Measurements from ENCODE around the gene CAPN2. TPM values are rescaled to one million over a fixed set of nuclear protein-coding genes. Genes with fewer than 3 reads are reported as not detected.
"Not testable (repeated sequence)": the region's sequence is repeated elsewhere in the genome, so short reads cannot be mapped to it uniquely, and the experiment has no call there.

Gene CAPN2
- total RNA-seq, 1 experiment from 2014 or later, result 75.9 TPM

DNA sequence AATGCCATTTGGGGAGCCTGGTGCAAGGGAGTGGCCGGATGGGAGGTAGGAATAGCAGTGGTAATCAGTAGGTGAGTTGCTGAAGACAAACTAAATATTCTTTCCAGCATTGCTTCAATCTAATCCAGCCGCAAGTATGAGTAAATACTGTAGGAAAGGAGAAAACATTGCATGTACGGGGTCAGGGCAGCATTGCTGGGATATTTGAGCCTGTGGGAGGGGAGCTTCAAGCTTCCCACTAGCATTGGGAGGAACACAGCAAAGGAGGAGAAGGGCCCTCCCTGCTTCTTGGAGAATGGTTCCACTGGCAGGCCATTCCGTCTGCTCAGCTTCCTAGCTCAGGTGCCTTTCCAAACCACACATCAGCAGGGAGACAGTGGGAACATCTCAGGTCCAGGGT is 15.2 kb downstream of the CAPN2 start:
- in situ Hi-C loops (cut with HindIII; ENCODE audit: low pct_unique_long_range_greater_than_20kb, low sequenced_read_pairs), result no loop called here
- DNase-seq (ENCODE audit: low read depth, low spot score), result no peak

GRCh38 chr1:223729906-223730305 is 17.6 kb downstream of the CAPN2 start:
- DNase-seq (ENCODE audit: low read depth, low spot score), result no peak
- in situ Hi-C loops (cut with HindIII; ENCODE audit: low pct_unique_long_range_greater_than_20kb, low sequenced_read_pairs), result no loop called here

DNA sequence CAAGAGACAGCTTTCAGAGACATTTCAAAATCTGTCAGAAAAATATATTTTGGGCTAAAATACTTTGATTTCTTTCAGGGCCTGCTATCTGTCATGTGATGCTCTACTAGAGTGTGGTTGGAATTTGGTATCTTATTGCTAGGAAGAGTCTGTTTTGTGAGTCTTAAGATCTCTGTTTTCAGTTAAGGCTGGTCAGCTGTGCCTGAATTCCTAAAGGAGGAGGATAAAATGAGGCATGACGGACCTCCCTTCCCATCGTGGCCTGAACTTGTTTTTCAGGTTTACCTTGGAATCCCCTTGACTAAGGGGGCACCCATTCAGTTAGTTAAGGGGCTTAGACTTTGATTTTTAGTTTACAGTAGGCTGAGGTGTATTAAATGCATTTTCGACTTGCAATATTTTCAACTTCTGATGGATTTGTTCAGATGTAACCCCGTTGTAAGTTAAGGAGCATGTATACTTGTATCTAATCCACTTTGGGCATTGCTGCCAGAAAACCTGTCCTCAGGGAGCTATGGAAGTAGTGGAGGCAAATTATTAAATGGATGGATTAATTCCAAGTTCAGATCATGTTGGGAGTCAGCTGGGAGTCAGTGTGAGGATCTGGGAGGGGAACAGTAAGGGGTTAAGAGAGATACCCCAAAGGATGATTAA is 18.3 kb downstream of the CAPN2 start:
- in situ Hi-C loops (cut with HindIII; ENCODE audit: low pct_unique_long_range_greater_than_20kb, low sequenced_read_pairs), result no loop called here
- no peak for DNase-seq (ENCODE audit: low read depth, low spot score)

DNA sequence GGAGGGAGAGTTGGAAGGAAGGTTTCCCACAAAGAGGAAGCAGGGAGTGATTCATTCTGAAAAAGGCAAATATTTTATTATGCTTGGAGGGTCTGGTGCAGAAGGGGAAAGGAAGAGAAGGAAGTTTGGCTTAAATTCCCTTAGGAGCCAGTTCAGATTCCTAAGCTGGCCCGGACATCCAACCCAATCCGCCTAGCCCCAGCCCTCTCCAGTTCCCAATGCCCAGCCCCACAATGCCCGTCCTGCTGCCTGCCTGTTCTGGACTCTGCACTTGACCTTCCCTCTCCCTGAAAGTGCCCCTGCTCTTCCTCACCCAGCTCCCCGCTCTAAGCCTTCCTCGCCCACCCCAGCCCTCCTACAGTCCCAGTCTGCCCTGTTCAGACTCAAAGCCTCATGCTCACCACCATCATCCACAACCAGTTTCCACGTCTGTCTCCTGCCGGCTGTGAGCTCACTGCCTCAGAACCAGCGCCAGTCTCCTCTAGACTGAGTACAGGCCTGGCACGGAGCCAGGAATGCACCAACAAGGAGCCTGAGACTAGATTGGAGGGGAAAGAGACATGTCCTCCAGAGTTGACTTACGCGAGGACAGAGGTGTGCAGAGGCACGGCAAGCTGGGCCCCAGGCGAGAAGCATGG is 18.9 kb downstream of the CAPN2 start:
- in situ Hi-C loops (cut with HindIII; ENCODE audit: low pct_unique_long_range_greater_than_20kb, low sequenced_read_pairs), result no loop called here
- DNase-seq (ENCODE audit: low read depth, low spot score), result no peak

- DNase-seq (ENCODE audit: low read depth, low spot score), result no peak
- in situ Hi-C loops (cut with HindIII; ENCODE audit: low pct_unique_long_range_greater_than_20kb, low sequenced_read_pairs), result no loop called here
These were observed 20.9 kb downstream of the CAPN2 start for GRCh38 chr1:223732993-223733798.

GRCh38 chr1:223733898-223734852 is 21.8 kb downstream of the CAPN2 start:
- no peak for DNase-seq (ENCODE audit: low read depth, low spot score)
- in situ Hi-C loops (cut with HindIII; ENCODE audit: low pct_unique_long_range_greater_than_20kb, low sequenced_read_pairs), result no loop called here

GRCh38 chr1:223736638-223737037 is 24.3 kb downstream of the CAPN2 start:
- DNase-seq (ENCODE audit: low read depth, low spot score); in situ Hi-C loops (cut with HindIII; ENCODE audit: low pct_unique_long_range_greater_than_20kb, low sequenced_read_pairs): not testable (repeated sequence)

GRCh38 chr1:223737342-223737741 is 25.0 kb downstream of the CAPN2 start:
- in situ Hi-C loops (cut with HindIII; ENCODE audit: low pct_unique_long_range_greater_than_20kb, low sequenced_read_pairs), result no loop called here
- no peak for DNase-seq (ENCODE audit: low read depth, low spot score)

- no peak for DNase-seq (ENCODE audit: low read depth, low spot score)
- in situ Hi-C loops (cut with HindIII; ENCODE audit: low pct_unique_long_range_greater_than_20kb, low sequenced_read_pairs), result no loop called here
These were observed 26.4 kb downstream of the CAPN2 start for GRCh38 chr1:223738465-223739365.

DNA sequence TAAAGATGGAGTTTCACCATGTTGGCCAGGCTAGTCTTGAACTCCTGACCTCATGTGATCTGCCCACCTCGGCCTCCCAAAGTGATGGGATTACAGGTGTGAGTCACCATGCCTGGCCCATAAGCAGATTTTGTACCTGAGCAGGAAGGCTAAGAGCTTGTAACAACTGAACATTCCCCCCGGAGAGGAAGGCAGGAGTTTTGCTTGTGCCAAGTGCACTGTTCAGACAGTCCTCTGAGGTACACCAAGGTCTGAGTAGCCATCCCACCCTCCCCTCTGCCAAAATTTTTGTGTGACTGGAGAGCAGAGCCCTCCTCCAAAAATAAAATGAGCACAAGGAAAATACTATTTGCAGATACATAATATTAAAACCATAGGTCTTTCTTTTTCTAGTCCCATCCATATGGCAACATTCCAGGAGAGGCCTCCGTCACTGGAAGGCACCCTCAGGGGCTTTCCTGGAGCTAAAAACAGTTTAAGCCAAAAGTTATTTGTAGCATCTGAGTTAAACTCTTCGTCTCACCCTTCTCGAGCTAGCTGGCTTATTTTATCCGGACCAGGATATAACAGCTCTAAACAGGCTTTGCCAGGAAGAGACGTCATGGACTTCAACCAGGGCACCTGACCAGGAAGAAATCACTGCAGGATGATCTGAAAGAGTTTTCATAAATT is 27.2 kb downstream of the CAPN2 start:
- no peak for DNase-seq (ENCODE audit: low read depth, low spot score)
- in situ Hi-C loops (cut with HindIII; ENCODE audit: low pct_unique_long_range_greater_than_20kb, low sequenced_read_pairs), result no loop called here

DNA sequence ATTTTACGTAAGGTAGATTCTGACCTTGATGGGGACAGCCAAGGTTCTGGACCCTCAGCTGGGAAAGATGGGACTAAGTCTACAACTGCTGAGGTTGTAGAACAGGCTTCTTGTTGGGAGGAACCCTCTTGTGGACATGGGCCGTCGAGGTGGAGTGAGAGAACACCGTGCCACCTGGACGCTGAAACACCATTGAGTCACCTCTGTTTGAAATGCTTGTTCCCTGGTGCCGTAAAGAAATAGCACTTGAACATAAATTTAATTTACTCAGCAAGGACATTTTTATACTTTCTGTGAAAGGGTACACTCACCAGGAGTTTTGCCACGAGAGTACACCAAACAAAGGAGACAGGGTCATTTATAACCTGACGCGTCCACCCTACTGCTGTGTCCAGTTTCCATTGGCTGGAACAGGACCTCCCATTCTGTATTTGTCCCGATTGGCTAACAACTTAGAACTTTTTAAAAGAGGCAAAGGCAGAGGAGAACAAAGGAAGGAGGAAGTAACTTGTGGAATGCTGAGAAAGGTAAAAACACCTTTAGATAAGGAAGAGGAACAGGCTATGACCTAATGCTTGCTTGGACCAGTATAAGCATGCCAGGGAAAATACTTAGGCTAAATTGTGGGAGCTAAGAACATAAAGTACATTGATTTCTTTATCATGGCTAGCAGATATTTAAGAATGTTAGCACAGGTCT is 27.8 kb downstream of the CAPN2 start:
- in situ Hi-C loops (cut with HindIII; ENCODE audit: low pct_unique_long_range_greater_than_20kb, low sequenced_read_pairs); DNase-seq (ENCODE audit: low read depth, low spot score): not testable (repeated sequence)

DNA sequence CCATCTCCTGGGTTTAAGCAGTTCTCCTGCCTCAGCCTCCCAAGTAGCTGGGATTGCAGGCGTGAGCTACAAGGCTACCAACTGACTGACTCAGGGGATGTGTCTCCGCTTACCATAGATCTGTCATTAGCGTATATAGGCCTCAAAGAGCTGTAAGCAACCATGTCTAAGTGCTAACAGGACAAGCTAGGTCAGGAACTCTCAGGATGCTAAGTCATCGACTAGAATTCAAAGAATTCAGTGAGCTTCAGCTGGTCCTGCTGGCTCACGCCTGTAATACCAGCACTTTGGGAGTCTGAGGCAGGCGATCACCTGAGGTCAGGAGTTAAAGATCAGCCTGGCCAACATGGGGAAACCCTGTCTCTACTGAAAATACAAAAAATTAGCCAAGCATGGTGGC is 29.5 kb downstream of the CAPN2 start:
- in situ Hi-C loops (cut with HindIII; ENCODE audit: low pct_unique_long_range_greater_than_20kb, low sequenced_read_pairs), result no loop called here

DNA sequence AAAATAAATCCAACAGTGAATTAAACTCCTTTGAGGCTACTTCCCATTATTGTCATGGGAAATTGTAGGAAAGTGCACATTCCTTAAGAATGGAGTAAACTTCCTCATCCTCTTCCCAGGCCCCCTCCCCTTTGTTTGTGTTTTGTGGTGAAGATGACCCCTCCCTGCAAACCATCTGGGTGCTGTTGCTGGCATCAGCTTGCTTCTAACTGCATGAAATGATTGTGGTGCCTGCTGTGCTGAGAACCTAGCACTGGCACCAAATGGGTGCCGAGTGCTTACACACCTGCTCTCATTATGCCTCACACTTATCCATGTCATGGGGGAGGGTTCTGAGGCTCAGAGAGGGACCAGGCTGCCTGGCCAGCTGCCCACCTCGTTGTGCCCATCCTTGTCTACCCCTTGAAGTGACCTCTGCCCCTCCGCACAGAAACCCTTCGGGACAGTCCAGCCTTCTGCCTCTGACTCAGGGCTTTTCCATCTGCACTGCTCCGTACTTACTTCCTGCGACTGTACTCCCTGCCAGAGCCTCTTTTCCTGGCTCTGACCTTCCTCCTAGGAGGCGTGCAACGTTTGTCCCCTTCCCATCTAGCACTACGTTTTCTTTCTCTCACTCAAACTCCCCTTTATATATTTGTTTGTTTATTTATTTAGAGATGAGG is 30.6 kb downstream of the CAPN2 start:
- in situ Hi-C loops (cut with HindIII; ENCODE audit: low pct_unique_long_range_greater_than_20kb, low sequenced_read_pairs), result no loop called here
- no peak for DNase-seq (ENCODE audit: low read depth, low spot score)

More for the DNA sequence above, 29.5 kb downstream of the CAPN2 start:
- no peak for DNase-seq (ENCODE audit: low read depth, low spot score)

DNA sequence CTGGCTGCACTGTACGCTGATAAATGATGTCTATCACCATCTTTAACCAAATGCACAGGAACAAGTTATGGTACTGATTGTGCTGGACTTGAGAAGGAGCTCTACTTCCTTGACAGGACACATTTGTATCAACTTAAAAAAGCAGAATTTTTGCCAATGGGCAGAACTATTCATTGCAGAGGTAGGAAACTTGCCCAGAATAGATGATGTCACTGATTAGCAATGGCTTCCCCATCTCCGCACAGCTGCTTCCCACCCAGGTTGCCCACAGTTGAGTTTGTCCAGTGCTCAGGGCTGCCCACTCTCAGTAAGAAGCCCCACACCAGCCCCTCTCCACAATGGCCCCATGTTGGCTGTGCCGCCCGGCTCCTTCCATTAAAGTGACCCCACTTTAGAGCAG is 33.4 kb downstream of the CAPN2 start:
- in situ Hi-C loops (cut with HindIII; ENCODE audit: low pct_unique_long_range_greater_than_20kb, low sequenced_read_pairs), result no loop called here
- DNase-seq (ENCODE audit: low read depth, low spot score), result no peak

DNA sequence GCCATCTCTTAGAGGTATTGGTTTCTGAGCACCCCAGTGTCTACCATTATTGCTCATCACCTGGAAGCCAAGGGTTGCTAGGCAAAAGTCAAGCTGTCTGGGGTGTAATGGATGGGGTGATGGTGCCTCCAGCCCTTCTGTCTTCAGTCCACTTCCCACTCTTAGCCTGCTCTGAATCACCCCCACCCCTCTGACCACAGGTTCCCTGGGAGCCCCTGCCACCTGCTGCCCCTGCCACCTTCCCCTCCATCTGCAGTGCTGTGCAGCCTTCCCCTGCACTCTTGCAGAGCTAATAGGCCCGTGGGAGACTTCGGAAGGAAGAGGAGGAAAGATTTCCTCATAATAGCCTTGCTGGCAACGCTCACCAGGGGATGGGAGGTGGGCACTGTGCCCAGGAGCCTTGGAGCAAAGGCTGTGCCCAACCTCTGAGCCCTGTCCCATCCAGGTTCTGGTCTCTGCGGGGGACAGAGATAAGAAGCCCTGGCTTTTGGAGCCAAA is 35.5 kb downstream of the CAPN2 start:
- in situ Hi-C loops (cut with HindIII; ENCODE audit: low pct_unique_long_range_greater_than_20kb, low sequenced_read_pairs), result no loop called here
- DNase-seq (ENCODE audit: low read depth, low spot score), result no peak

All from SK-MEL-5 (cell line).